ENCODE measurements around the gene HVCN1. TPM values are rescaled to one million over a fixed set of nuclear protein-coding genes. Genes with fewer than 3 reads are reported as not detected.
"Not testable (repeated sequence)": the region's sequence is repeated elsewhere in the genome, so short reads cannot be mapped to it uniquely, and the experiment has no call there.

The HVCN1 gene
- total RNA-seq, 2 donors from 2014 or later: 8.8 to 9.5 TPM

GRCh38 chr12:110613071-110613770, 75.7 kb downstream of the HVCN1 start:
- Histone ChIP-seq H3K4me1 (ENCODE audit: control insufficient read depth, insufficient read depth, low read length) (no peaks in the 10 kb centered on the region), H3K9me3 (ENCODE audit: control insufficient read depth, low read length) (no peaks in the 10 kb centered on the region), H3K27ac (ENCODE audit: low read depth, low read length) (no peak overlapping the region), H3K9ac (ENCODE audit: extremely low read depth, low read length, poor library complexity, severe bottlenecking) (peak overlapping the region; percentile 66), H3K27me3 (ENCODE audit: control insufficient read depth, insufficient read depth, low read length, poor library complexity, severe bottlenecking) (no peaks in the 10 kb centered on the region), H3K36me3 (ENCODE audit: control insufficient read depth, insufficient read depth, low read length) (no peaks in the 10 kb centered on the region), H3K4me3 (ENCODE audit: low read length) (peak overlapping the region; percentile 88)
- Mint-ChIP-seq H3K4me3 (peak overlapping the region; percentile 77), H3K4me1 (no peaks in the 10 kb centered on the region), H3K36me3 (ENCODE audit: low read depth) (peaks cover 3% of the 10 kb centered on the region), H3K27ac (peak overlapping the region; percentile 89), H3K9me3 (no peaks in the 10 kb centered on the region), H3K27me3 (ENCODE audit: insufficient read depth) (peaks cover 3% of the 10 kb centered on the region)
- 76 to 87% methylated on average over 15 to 22 of the region's 23 CpGs for WGBS, 2 experiments (ENCODE audit: insufficient coverage in 1 of 2, insufficient read length in 1 of 2)
- no peak for TF ChIP-seq CTCF (conservative IDR thresholded peaks at IDR 0.05)
- DNase-seq: no peak

GRCh38 chr12:110606253-110606611, 82.7 kb downstream of the HVCN1 start:
- 95 to 97% methylated on average over 7 to 8 of the region's 8 CpGs for WGBS, 2 experiments (ENCODE audit: insufficient coverage in 1 of 2, insufficient read length in 1 of 2)
- DNase-seq: no peak
- Mint-ChIP-seq H3K36me3 (ENCODE audit: low read depth) (no peaks in the 10 kb centered on the region), H3K27ac (no peak overlapping the region), H3K4me1 (no peaks in the 10 kb centered on the region), H3K4me3 (no peak overlapping the region), H3K9me3 (no peaks in the 10 kb centered on the region), H3K27me3 (ENCODE audit: insufficient read depth) (no peaks in the 10 kb centered on the region)
- no peak for TF ChIP-seq CTCF (conservative IDR thresholded peaks at IDR 0.05)
- H3K9me3 ChIP-seq (ENCODE audit: control insufficient read depth, low read length): no peaks in the 10 kb centered on the region
- no peak overlapping the region for H3K9ac ChIP-seq (ENCODE audit: extremely low read depth, low read length, poor library complexity, severe bottlenecking)
- H3K27ac ChIP-seq (ENCODE audit: low read depth, low read length): no peak overlapping the region
- no peaks in the 10 kb centered on the region for H3K4me1 ChIP-seq (ENCODE audit: control insufficient read depth, insufficient read depth, low read length)
- no peaks in the 10 kb centered on the region for H3K27me3 ChIP-seq (ENCODE audit: control insufficient read depth, insufficient read depth, low read length, poor library complexity, severe bottlenecking)
- no peak overlapping the region for H3K4me3 ChIP-seq (ENCODE audit: low read length)
- H3K36me3 ChIP-seq (ENCODE audit: control insufficient read depth, insufficient read depth, low read length): no peaks in the 10 kb centered on the region

- not testable (repeated sequence) for H3K4me3 ChIP-seq (ENCODE audit: low read length); H3K4me1 ChIP-seq (ENCODE audit: control insufficient read depth, insufficient read depth, low read length); H3K36me3 Mint-ChIP-seq (ENCODE audit: low read depth); H3K9me3 ChIP-seq (ENCODE audit: control insufficient read depth, low read length); H3K4me3 Mint-ChIP-seq; H3K27me3 ChIP-seq (ENCODE audit: control insufficient read depth, insufficient read depth, low read length, poor library complexity, severe bottlenecking); H3K27ac Mint-ChIP-seq; H3K4me1 Mint-ChIP-seq; H3K9ac ChIP-seq (ENCODE audit: extremely low read depth, low read length, poor library complexity, severe bottlenecking); H3K9me3 Mint-ChIP-seq; H3K27me3 Mint-ChIP-seq (ENCODE audit: insufficient read depth); H3K27ac ChIP-seq (ENCODE audit: low read depth, low read length); H3K36me3 ChIP-seq (ENCODE audit: control insufficient read depth, insufficient read depth, low read length)
- 70 to 71% methylated on average over 12 to 14 of the region's 14 CpGs for WGBS, 2 experiments (ENCODE audit: insufficient coverage in 1 of 2, insufficient read length in 1 of 2)
- peak; percentile 85 for TF ChIP-seq CTCF (conservative IDR thresholded peaks at IDR 0.05)
- peak; percentile 74 for DNase-seq
These were observed 86.7 kb downstream of the HVCN1 start for GRCh38 chr12:110602085-110602814.
